NCI-H2196 treated with DMSO at 0.1 percent for 48 hours (cell line): ENCODE measurements around the gene GSC2.

ENCODE experiments used
- DNase-seq: peaks from one replicate; lab custom pipeline; 2025; ENCODE audit not compliant: unreplicated experiment; lab: John Stamatoyannopoulos, UW

GSC2 gene

GRCh38 chr22:19149991-19150390 lies at the start of gene GSC2:
GSC2 (minus strand) TSS chr22:19150292; CDS start chr22:19150283, 9 bp downstream.
- no peak for DNase-seq

GRCh38 chr22:19199479-19199878 lies 49.4 kb upstream of the GSC2 start:
- no peak for DNase-seq

GRCh38 chr22:19197997-19198865 lies 48.1 kb upstream of the GSC2 start:
- DNase-seq = no peak

GRCh38 chr22:19196841-19197612 lies 46.9 kb upstream of the GSC2 start:
- no peak for DNase-seq

- DNase-seq = no peak
Measured at GRCh38 chr22:19195796-19196731, 46.0 kb upstream of the GSC2 start.

- DNase-seq = no peak
Measured at GRCh38 chr22:19194766-19195536, 44.9 kb upstream of the GSC2 start.

- no peak for DNase-seq
Measured at GRCh38 chr22:19193879-19194278, 43.8 kb upstream of the GSC2 start.

- no peak for DNase-seq
Measured at GRCh38 chr22:19187716-19188563, 37.8 kb upstream of the GSC2 start.

GRCh38 chr22:19184276-19184997 lies 34.3 kb upstream of the GSC2 start:
- DNase-seq = no peak

- DNase-seq = no peak
Measured at GRCh38 chr22:19183216-19183615, 33.1 kb upstream of the GSC2 start.

- no peak for DNase-seq
Measured at GRCh38 chr22:19182472-19183157, 32.5 kb upstream of the GSC2 start.

GRCh38 chr22:19181786-19182471 lies 31.8 kb upstream of the GSC2 start:
- DNase-seq = no peak

GRCh38 chr22:19180740-19181410 lies 30.8 kb upstream of the GSC2 start:
- DNase-seq = no peak

- no peak for DNase-seq
Measured at GRCh38 chr22:19180234-19180633, 30.1 kb upstream of the GSC2 start.

- peak; percentile 76 for DNase-seq
Measured at GRCh38 chr22:19179497-19180048, 29.5 kb upstream of the GSC2 start.

- DNase-seq = peak; percentile 79
Measured at GRCh38 chr22:19178657-19179496, 28.8 kb upstream of the GSC2 start, which contains the start of gene SLC25A1. SLC25A1 (minus strand) TSS chr22:19178736; CDS start chr22:19178673, 63 bp downstream.
